Trophoblast cell (in vitro differentiated cells and primary cell): ENCODE data around the gene RPTOR.
A peak's percentile ranks its signal among the peaks of the same experiment; 100 is the strongest.

ENCODE experiments used
- DNase-seq, 2 donors: peaks; one replicate each; pipeline ENCODE4 v3.0.0-alpha.2; 2016
- H2AFZ ChIP-seq: 2 replicates; pipeline ENCODE4 v1.6.1; 2013; ENCODE audit warnings: low read length, moderate library complexity, mild to moderate bottlenecking; ENCODE audit not compliant: insufficient read depth, poor library complexity
- H2AK5ac ChIP-seq: 2 replicates; pipeline ENCODE4 v1.6.1; 2013; ENCODE audit warnings: mild to moderate bottlenecking, low read length
- H2BK120ac ChIP-seq: 2 replicates; pipeline ENCODE4 v1.6.1; 2013; ENCODE audit warnings: low read length, mild to moderate bottlenecking, moderate library complexity; ENCODE audit not compliant: insufficient read depth, poor library complexity
- H2BK12ac ChIP-seq: 2 replicates; pipeline ENCODE4 v1.6.1; 2013; ENCODE audit warnings: mild to moderate bottlenecking, low read length, moderate library complexity
- H2BK5ac ChIP-seq: 2 replicates; pipeline ENCODE4 v1.6.1; 2013; ENCODE audit warnings: low read length, low read depth, moderate library complexity, mild to moderate bottlenecking; ENCODE audit not compliant: poor library complexity
- H3K14ac ChIP-seq: 2 replicates; pipeline ENCODE4 v1.6.1; 2013; ENCODE audit warnings: mild to moderate bottlenecking, low read length
- H3K18ac ChIP-seq: 2 replicates; pipeline ENCODE4 v1.6.1; 2013; ENCODE audit warnings: mild to moderate bottlenecking, low read length
- H3K23ac ChIP-seq: 2 replicates; pipeline ENCODE4 v1.6.1; 2013; ENCODE audit warnings: low read length
- H3K27ac ChIP-seq: 2 replicates; pipeline ENCODE4 v1.5.1; 2013; ENCODE audit warnings: low read depth, mild to moderate bottlenecking, inconsistent platforms, low read length, moderate library complexity
- H3K27me3 ChIP-seq: 2 replicates; pipeline ENCODE4 v1.6.1; 2013; ENCODE audit warnings: inconsistent platforms, mild to moderate bottlenecking, low read length, moderate library complexity; ENCODE audit not compliant: insufficient read depth
- H3K36me3 ChIP-seq, 2 experiments: 1 replicate in 1 of 2; 2 replicates in 1 of 2; pipeline ENCODE4 v1.6.1; 2013; ENCODE audit warnings: low read length in 2 of 2, mild to moderate bottlenecking in 2 of 2, moderate library complexity in 1 of 2; ENCODE audit not compliant: insufficient read depth in 2 of 2, control insufficient read depth in 1 of 2
- H3K4ac ChIP-seq: 2 replicates; pipeline ENCODE4 v1.6.1; 2013; ENCODE audit warnings: low read depth, mild to moderate bottlenecking, low read length, moderate library complexity
- H3K4me1 ChIP-seq, 2 experiments: 1 replicate in 1 of 2; 2 replicates in 1 of 2; pipeline ENCODE4 v1.6.1; 2013; ENCODE audit warnings: low read length in 2 of 2, mild to moderate bottlenecking in 2 of 2, moderate library complexity in 1 of 2; ENCODE audit not compliant: insufficient read depth in 2 of 2, control insufficient read depth in 1 of 2
- H3K4me2 ChIP-seq: 2 replicates; pipeline ENCODE4 v1.6.1; 2013; ENCODE audit warnings: inconsistent platforms, mild to moderate bottlenecking, low read length, moderate library complexity
- H3K4me3 ChIP-seq: 2 replicates; pipeline ENCODE4 v1.5.1; 2013; ENCODE audit warnings: mild to moderate bottlenecking, low read depth, low read length, inconsistent platforms
- H3K79me1 ChIP-seq: one replicate; pipeline ENCODE4 v1.6.1; 2013; ENCODE audit warnings: low read length
- H3K79me2 ChIP-seq: 2 replicates; pipeline ENCODE4 v1.6.1; 2013; ENCODE audit warnings: low read length, mild to moderate bottlenecking; ENCODE audit not compliant: control insufficient read depth, insufficient read depth, poor library complexity
- H3K9ac ChIP-seq: 2 replicates; pipeline ENCODE4 v1.6.1; 2013; ENCODE audit warnings: mild to moderate bottlenecking, low read length
- H3K9me3 ChIP-seq: 2 replicates; pipeline ENCODE4 v1.6.1; 2013; ENCODE audit warnings: low read depth, mild to moderate bottlenecking, control low read depth, inconsistent platforms, low read length; ENCODE audit not compliant: insufficient read depth
- H4K12ac ChIP-seq: 2 replicates; pipeline ENCODE4 v1.6.1; 2013; ENCODE audit warnings: low read depth, mild to moderate bottlenecking, low read length, moderate library complexity
- H4K8ac ChIP-seq: 2 replicates; pipeline ENCODE4 v1.6.1; 2013; ENCODE audit warnings: low read depth, mild to moderate bottlenecking, low read length, moderate library complexity
- H4K91ac ChIP-seq: one replicate; pipeline ENCODE4 v1.6.1; 2013; ENCODE audit warnings: low read depth, mild to moderate bottlenecking, low read length, moderate library complexity
- WGBS: extraction: QIAGEN DNeasy Blood & Tissue Kit; methylation state at CpG from one replicate; pipeline ENCODE4 v1.1.7; 2013; ENCODE audit warnings: missing lambda C conversion rate; ENCODE audit not compliant: insufficient read length, insufficient coverage; ENCODE audit errors: extremely low coverage; 5-methylcytosine and 5-hydroxymethylcytosine counted together

RPTOR gene

DNA sequence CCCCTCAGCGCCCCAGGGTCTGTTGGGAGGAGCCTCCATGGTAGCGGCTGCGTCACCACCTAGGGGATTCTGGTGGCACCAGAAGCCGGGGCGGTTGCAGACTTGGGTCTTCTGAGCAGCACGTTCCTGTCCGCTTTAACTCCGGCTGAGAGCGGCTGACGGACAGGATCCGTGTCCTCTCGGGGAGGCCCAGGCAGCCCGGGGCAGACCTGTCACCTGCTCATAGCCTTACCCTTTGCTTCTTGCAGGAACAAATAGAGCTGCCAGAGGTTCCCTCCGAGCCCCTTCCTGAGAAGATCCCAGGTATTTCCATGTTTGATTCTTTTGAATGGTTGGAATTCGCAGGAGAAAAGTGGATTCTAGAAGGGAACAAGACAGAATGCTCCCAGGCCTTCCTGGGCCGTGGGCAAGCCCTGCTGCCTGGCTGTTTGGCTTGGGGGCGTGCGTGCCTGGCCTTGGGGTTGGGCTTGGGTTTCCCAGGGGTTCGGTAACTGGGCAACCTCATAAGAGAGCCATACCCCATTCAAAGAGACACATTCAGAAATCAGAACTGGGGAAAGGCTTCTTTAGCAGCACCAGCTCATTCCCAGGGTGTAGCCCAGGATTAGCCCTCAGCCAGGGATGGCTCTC, 453.6 kb downstream of the RPTOR start:
- Histone ChIP-seq H3K4ac (no peak overlapping the region), H2BK12ac (no peak overlapping the region), H2AK5ac (no peak overlapping the region), H3K23ac (no peak overlapping the region), H3K27ac (no peak overlapping the region), H3K4me3 (no peak overlapping the region), H3K9me3 (peaks cover 6% of the 10 kb centered on the region), H2AFZ (no peak overlapping the region), H3K36me3 (peaks cover 50 to 56% of the 10 kb centered on the region in 2 experiments), H2BK120ac (no peak overlapping the region), H3K4me2 (no peak overlapping the region), H3K79me2 (no peaks in the 10 kb centered on the region), H3K27me3 (peaks cover under 1% of the 10 kb centered on the region), H2BK5ac (no peak overlapping the region), H3K9ac (no peak overlapping the region), H3K79me1 (no peaks in the 10 kb centered on the region), H3K4me1 (no peaks in the 10 kb centered on the region), H4K8ac (no peak overlapping the region), H4K91ac (no peak overlapping the region), H4K12ac (no peak overlapping the region), H3K14ac (no peak overlapping the region), H3K18ac (no peak overlapping the region)
- DNase-seq: no peak
- WGBS: no CpG with 5 or more reads among the region's 19 CpGs

DNA sequence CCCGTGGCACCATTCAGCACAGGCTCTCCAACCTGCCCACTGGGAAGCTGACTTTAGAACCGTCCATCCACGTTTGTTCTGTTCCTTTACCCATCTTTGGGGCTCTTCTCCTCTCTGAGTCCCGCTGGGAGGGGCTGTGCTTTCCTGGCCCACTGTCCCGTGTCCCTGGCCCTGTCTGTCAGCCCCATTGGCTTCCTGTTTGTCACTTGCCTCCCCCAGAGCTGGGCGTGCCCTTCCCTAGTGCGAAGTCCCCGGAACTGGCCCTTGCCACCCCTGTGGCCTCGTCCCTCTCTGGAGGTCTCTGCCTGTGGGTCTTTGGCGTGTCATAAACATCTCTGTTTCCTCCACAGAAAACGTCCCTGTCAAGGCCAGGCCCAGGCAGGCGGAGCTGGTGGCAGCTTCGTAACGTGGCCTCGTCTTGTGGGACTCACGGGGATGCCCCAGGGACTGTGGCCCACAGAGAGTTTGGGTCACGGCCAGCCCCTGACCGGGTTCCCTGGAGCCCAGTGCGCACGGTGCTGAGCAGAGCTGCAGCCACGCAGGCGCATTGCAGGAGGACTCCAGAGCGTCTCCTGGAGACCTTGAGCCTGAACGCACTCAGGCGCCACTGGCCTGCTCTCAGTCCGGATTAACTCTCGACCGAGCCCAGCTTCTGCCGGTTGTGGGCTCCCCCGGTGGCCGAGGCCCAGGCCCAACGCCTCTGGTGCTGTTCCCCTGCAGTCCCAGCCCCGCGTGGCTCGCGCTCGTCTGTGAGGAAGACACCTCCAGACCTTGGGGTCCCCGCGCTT, 454.3 kb downstream of the RPTOR start:
- H2BK120ac ChIP-seq: no peak overlapping the region
- peaks cover 6% of the 10 kb centered on the region for H3K9me3 ChIP-seq
- H4K91ac ChIP-seq: no peak overlapping the region
- no peak overlapping the region for H3K4ac ChIP-seq
- no CpG with 5 or more reads among the region's 39 CpGs for WGBS
- no peaks in the 10 kb centered on the region for H3K79me2 ChIP-seq
- no peak overlapping the region for H2AK5ac ChIP-seq
- H3K4me3 ChIP-seq: no peak overlapping the region
- H3K36me3 ChIP-seq: peaks cover 50 to 56% of the 10 kb centered on the region in 2 experiments
- H4K8ac ChIP-seq: no peak overlapping the region
- no peak overlapping the region for H3K14ac ChIP-seq
- no peak overlapping the region for H3K4me2 ChIP-seq
- H2BK5ac ChIP-seq: no peak overlapping the region
- H3K79me1 ChIP-seq: no peaks in the 10 kb centered on the region
- no peak overlapping the region for H3K18ac ChIP-seq
- H2AFZ ChIP-seq: no peak overlapping the region
- H2BK12ac ChIP-seq: no peak overlapping the region
- no peaks in the 10 kb centered on the region for H3K4me1 ChIP-seq
- H3K9ac ChIP-seq: no peak overlapping the region
- DNase-seq: no peak
- no peak overlapping the region for H3K27ac ChIP-seq
- H3K23ac ChIP-seq: no peak overlapping the region
- no peak overlapping the region for H4K12ac ChIP-seq
- peaks cover 8% of the 10 kb centered on the region for H3K27me3 ChIP-seq

DNA sequence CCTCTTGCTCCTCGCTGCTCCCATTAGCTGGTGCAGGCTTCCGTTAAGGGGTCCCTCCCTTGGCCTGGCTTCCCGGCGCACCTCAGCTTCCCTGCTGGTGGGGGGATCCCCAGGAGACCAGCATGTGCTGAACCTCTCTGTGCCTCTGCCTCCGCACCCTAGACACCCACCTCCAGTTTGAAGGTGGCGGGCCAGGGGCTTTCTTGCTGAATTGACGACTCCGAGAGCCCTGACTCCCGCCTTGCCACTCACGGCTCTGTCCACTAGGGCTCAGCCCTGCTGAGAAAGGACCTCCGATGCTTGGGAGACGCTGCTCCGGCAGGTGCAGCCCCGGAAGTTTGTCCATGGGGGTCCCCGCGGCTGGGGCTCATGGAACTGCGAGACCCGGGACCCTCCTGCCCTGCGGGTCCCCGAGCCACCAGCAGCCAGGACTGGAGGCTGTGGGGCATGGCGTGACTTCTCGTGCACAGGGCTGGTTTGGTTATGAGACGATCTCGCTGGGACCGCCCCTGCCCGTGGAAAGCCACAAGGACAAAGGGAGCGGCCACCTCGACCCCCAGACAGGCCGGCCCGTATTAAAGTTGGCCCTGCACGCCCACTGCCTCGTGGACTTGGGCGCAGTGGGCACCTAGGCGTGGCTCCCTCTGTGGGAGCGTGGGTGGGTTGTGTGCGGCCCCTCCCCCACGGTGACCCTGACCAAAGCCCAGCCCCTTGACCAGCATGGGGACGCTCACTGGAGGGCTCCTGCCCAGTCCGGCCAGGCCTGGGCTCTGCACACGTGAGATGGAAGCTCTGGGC, 455.1 kb downstream of the RPTOR start:
- no peak for DNase-seq
- WGBS: no CpG with 5 or more reads among the region's 40 CpGs

DNA sequence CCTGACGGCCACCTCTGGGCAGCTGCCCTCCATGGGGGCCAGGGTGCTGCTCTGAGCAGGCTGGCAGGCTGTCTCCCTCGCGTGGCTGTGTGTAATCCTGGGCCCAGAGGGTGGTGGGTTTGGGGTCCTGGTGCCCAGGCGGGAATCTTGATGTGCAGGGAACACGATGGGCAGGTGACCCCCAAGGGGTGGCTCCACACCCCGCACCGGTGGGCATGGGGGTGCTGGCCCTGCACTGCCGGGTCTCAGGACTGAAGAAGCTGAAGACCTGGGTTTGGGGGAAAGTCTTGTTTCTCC, 455.6 kb downstream of the RPTOR start:
- no peak overlapping the region for H3K9ac ChIP-seq
- H2BK12ac ChIP-seq: no peak overlapping the region
- H3K27ac ChIP-seq: no peak overlapping the region
- peaks cover 16% of the 10 kb centered on the region for H3K27me3 ChIP-seq
- H3K4me1 ChIP-seq: no peaks in the 10 kb centered on the region
- H4K91ac ChIP-seq: no peak overlapping the region
- H4K8ac ChIP-seq: no peak overlapping the region
- H3K79me2 ChIP-seq: no peaks in the 10 kb centered on the region
- H2AK5ac ChIP-seq: no peak overlapping the region
- no CpG with 5 or more reads among the region's 8 CpGs for WGBS
- no peak overlapping the region for H3K4ac ChIP-seq
- peak overlapping the region; percentile 21 for H3K4me3 ChIP-seq
- H3K79me1 ChIP-seq: no peaks in the 10 kb centered on the region
- H3K18ac ChIP-seq: no peak overlapping the region
- H3K23ac ChIP-seq: no peak overlapping the region
- H2BK120ac ChIP-seq: no peak overlapping the region
- DNase-seq: no peak
- no peak overlapping the region for H2BK5ac ChIP-seq
- peaks cover 46 to 49% of the 10 kb centered on the region in 2 experiments for H3K36me3 ChIP-seq
- no peak overlapping the region for H3K4me2 ChIP-seq
- peaks cover 6% of the 10 kb centered on the region for H3K9me3 ChIP-seq
- H2AFZ ChIP-seq: no peak overlapping the region
- no peak overlapping the region for H3K14ac ChIP-seq
- H4K12ac ChIP-seq: no peak overlapping the region

More for the DNA sequence above, 455.1 kb downstream of the RPTOR start:
- Histone ChIP-seq H3K18ac (no peak overlapping the region), H2BK5ac (no peak overlapping the region), H3K14ac (no peak overlapping the region), H3K4ac (no peak overlapping the region), H3K4me2 (no peak overlapping the region), H4K8ac (no peak overlapping the region), H2AK5ac (no peak overlapping the region), H2BK120ac (no peak overlapping the region), H3K27me3 (peaks cover 14% of the 10 kb centered on the region), H4K12ac (no peak overlapping the region), H3K9ac (no peak overlapping the region), H2AFZ (no peak overlapping the region), H3K79me1 (no peaks in the 10 kb centered on the region), H3K4me3 (peak overlapping the region; percentile 21), H3K4me1 (no peaks in the 10 kb centered on the region), H3K9me3 (peaks cover 6% of the 10 kb centered on the region), H4K91ac (no peak overlapping the region), H3K36me3 (peaks cover 50 to 53% of the 10 kb centered on the region in 2 experiments), H3K23ac (no peak overlapping the region), H2BK12ac (no peak overlapping the region), H3K27ac (no peak overlapping the region), H3K79me2 (no peaks in the 10 kb centered on the region)
